ENCODE data around the gene MTSS2. TPM values are rescaled to one million over a fixed set of nuclear protein-coding genes. Genes with fewer than 3 reads are reported as not detected.
A peak's percentile ranks its signal among the peaks of the same experiment; 100 is the strongest.

The MTSS2 gene
- total and polyA plus RNA-seq, 12 donors = 11.6 to 145 (median 73.9) TPM

DNA sequence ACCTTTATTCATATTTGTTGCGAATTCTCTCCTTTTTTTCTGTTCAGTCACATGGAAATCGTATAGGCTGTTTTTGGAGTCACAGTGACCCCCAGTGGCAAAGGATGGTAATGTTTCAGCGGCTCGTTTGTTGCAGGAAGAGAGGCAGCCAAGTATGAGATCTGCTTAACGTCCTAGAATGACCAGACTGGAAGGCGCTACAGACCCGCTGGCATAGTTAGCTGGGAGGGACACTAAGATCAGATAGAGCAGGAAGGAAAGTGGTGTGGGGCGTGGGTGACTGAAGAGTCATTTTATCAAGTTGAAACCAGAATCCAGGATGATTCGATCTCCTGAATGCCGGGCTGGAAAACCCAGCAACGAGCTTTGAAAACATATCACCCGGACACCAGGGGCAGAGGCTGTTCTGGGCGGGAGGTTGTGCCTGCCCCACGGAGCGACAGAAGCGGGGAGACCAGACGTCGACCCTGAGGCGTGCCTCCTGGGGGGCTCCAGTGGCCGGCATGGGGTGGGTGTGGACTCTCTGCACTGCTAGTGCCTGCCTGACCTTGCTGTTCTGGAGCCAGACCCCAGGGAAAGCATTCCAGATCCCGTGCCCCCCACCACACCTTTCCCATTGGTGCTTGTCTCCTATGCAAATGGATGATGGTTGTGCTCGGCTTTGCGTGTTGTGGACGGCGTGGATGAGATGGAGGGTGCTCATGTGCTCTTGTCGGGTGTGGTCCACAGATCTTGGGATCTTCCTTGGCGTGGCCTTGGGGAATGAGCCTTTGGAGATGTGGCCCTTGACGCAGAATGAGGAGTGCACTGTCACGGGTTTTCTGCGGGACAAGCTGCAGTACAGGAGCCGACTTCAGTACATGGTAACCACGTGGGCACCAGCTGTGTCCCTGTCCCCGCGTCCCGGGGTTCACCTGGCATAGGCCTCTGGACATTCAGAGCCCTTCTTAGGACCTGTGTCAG lies 31.8 kb downstream of the MTSS2 start:
- Histone ChIP-seq H3K4me1 (replicated peaks in 1 of 2) (peaks cover 0 to 8% of the 10 kb centered on the region in 2 donors), H3K4me3 (no peak overlapping the region), H3K27ac (peak overlapping the region in 2 of 5 donors; percentile 48 to 66), H3K27me3 (no peaks in the 10 kb centered on the region), H3K36me3 (replicated peaks in 1 of 2) (peaks cover 0 to 10% of the 10 kb centered on the region in 2 donors), H3K9me3 (replicated peaks in 1 of 3) (no peaks in the 10 kb centered on the region)
- TF ChIP-seq CTCF (IDR thresholded peaks at IDR 0.05) (peak; percentile 91 to 99 (median 95)), POLR2A (IDR thresholded peaks at IDR 0.05) (no peak)
- intact Hi-C loops (cut with DNase I) = loop anchor here (5.0 to 10.0 kb wide), 3 partner anchors 119 to 287 kb away; no protein-coding TSS in a partner anchor
- 39 to 49% (median 42%) methylated on average over 22 to 35 of the region's 35 CpGs for WGBS, 4 donors
- peak; percentile 73 to 95 (median 86) for DNase-seq

DNA sequence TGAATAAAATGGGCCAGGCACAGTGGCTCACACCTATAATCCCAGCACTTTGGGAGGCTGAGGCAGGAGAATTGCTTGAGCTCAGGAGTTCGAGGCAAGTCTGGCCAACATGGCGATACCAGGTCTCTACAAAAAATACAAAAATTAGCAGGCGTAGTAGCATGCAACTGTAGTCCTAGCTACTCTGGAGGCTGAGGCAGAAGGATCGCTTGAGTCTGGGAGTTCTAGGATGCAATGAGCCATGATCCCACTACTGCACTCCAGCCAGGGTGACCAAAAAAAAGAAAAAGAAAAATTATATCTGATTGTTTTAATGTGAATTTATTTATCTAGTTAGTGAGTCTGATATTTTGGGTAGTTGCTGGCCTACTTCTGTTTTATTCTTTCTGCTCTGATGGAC lies 32.4 kb downstream of the MTSS2 start:
- H3K4me1 ChIP-seq (replicated peaks in 1 of 2) = peaks cover 0 to 8% of the 10 kb centered on the region in 2 donors
- H3K27me3 ChIP-seq = no peaks in the 10 kb centered on the region
- WGBS, 4 donors = 85 to 89% (median 87%) methylated on average over 4 of the region's 4 CpGs
- H3K27ac ChIP-seq = peak overlapping the region in 1 of 5 donors; percentile 6
- peaks cover 0 to 10% of the 10 kb centered on the region in 2 donors for H3K36me3 ChIP-seq (replicated peaks in 1 of 2)
- intact Hi-C loops (cut with DNase I) = loop anchor here (5.0 to 10.0 kb wide), 3 partner anchors 119 to 286 kb away; no protein-coding TSS in a partner anchor
- TF ChIP-seq POLR2A (IDR thresholded peaks at IDR 0.05) (no peak), CTCF (IDR thresholded peaks at IDR 0.05) (no peak)
- H3K9me3 ChIP-seq (replicated peaks in 1 of 3) = no peaks in the 10 kb centered on the region
- no peak for DNase-seq
- H3K4me3 ChIP-seq = no peak overlapping the region

DNA sequence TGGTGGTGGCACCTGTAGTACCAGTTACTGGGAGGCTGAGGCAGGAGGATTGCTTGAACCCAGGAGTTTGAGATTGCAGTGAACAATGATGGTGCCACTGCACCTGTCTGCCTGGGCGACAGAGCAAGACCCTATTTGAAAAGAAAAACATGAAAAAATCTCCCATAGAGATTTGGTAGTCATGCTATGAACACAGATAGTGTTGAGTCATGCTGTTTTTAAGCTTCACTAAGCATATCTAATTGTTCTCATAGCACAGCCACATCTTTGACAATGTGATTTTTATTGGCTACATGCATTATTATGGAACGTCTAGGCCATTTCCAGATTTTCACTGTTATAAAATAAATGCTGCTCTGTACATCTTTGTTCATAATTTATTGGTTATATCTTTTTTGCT lies 33.5 kb downstream of the MTSS2 start:
- no peaks in the 10 kb centered on the region for H3K9me3 ChIP-seq (replicated peaks in 1 of 3)
- 76 to 93% (median 86%) methylated on average over 2 of the region's 2 CpGs for WGBS, 4 donors
- no peak overlapping the region for H3K4me3 ChIP-seq
- DNase-seq = no peak
- intact Hi-C loops (cut with DNase I) = loop anchor here (5.0 to 10.0 kb wide), 3 partner anchors 118 to 285 kb away; no protein-coding TSS in a partner anchor
- TF ChIP-seq CTCF (IDR thresholded peaks at IDR 0.05) = no peak
- TF ChIP-seq POLR2A (IDR thresholded peaks at IDR 0.05) = no peak
- no peak overlapping the region for H3K27ac ChIP-seq
- peaks cover 0 to 8% of the 10 kb centered on the region in 2 donors for H3K4me1 ChIP-seq (replicated peaks in 1 of 2)
- no peaks in the 10 kb centered on the region for H3K27me3 ChIP-seq
- H3K36me3 ChIP-seq (replicated peaks in 1 of 2) = peaks cover 0 to 10% of the 10 kb centered on the region in 2 donors

DNA sequence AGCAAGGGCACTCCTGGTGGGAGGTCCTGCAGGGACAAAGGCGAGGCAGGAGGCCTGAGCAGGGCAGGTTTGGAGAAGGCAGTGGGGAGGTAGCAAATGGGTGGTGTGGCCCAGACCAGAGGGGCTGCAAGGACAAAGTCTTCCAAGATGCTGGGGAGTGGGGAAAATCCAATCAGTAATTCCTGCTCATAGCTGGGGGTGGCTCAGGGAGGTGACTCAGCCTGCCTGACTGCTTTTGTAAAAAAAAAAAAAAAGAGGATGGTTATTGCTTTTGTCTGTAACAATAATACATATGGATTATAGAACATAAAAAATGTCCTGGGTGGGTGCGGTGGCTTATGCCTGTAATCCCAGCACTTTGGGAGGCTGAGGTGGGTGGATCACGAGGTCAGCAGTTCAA lies 34.3 kb downstream of the MTSS2 start:
- Histone ChIP-seq H3K27me3 (no peaks in the 10 kb centered on the region), H3K9me3 (replicated peaks in 1 of 3) (no peaks in the 10 kb centered on the region), H3K4me3 (no peak overlapping the region), H3K4me1 (replicated peaks in 1 of 2) (peaks cover 0 to 14% of the 10 kb centered on the region in 2 donors), H3K27ac (no peak overlapping the region), H3K36me3 (replicated peaks in 1 of 2) (peaks cover 0 to 5% of the 10 kb centered on the region in 2 donors)
- TF ChIP-seq POLR2A (IDR thresholded peaks at IDR 0.05) (no peak), CTCF (IDR thresholded peaks at IDR 0.05) (no peak)
- no peak for DNase-seq
- intact Hi-C loops (cut with DNase I) = loop anchor here (5.0 to 10.0 kb wide), 3 partner anchors 117 to 284 kb away; no protein-coding TSS in a partner anchor
- 95 to 100% (median 97%) methylated on average over 3 of the region's 3 CpGs for WGBS, 4 donors

All from adrenal gland (tissue), 12 donors.